Fibroblast of the aortic adventitia (primary cell): ENCODE results near the gene UCP3. TPM values are rescaled to one million over a fixed set of nuclear protein-coding genes. Genes with fewer than 3 reads are reported as not detected.

Source experiments
- DNase-seq: peaks from one replicate; pipeline ENCODE4 v3.0.0-alpha.2; 2010; ENCODE audit warnings: low read depth
- H3K4me3 ChIP-seq: 2 replicates; pipeline ENCODE4 v1.5.1; 2011; ENCODE audit warnings: low read depth, mild to moderate bottlenecking, control low read depth, low read length, moderate library complexity
- total RNA-seq: library from RNA; depleted of rRNA; stranded (reverse); fragments of >200 nt; gene quantifications from 2 replicates; pipeline ENCODE4 v1.2.3, GENCODE V29; 2012; ENCODE audit warnings: low replicate concordance
- TF ChIP-seq, protein P1 (sequence below): IDR thresholded peaks from 2 replicates; pipeline ENCODE4 v1.5.1; 2011; ENCODE audit warnings: mild to moderate bottlenecking, low read length, control low read depth, inconsistent platforms; ENCODE audit not compliant: insufficient read depth

Gene UCP3
- total RNA-seq, 1 donor = 0.54 TPM

DNA sequence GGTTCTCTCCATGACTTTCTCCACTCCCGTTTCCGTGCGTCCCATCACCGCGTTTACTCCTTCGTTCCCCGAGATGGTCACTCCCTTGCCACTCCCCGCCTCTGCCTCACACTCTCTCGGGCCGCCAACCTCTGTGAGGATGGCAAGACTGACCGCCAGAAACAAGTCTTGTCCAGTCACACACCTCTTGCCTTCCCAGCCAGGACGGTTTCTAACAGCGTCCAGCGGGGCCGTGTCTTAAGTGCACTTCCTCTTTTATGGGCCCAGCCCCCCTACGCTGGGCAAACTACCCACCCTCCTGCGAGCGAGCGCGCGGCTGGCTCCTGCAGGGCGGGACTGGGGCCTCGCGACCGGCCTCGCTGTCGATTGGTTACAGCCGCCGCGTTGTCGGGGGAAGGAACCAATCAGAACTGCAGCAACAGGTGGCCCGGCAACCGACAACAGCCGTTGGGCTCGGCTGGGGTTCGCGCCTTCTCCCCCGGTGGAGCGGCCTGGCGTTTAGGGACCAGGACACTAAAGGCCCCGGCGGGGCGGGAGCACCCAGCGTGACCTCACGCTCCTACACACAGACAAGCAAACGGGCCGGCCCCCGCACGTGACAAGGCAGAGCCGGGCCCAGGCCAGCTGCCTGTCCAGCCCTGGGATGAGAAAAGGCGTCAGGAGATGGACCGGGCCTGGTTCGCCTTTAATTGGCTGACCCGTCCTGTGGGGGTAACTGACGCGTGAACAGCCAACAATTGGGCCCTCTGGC is 25.7 kb downstream of the UCP3 start:
- DNase-seq = peak; percentile 74
- TF ChIP-seq, protein P1, sequence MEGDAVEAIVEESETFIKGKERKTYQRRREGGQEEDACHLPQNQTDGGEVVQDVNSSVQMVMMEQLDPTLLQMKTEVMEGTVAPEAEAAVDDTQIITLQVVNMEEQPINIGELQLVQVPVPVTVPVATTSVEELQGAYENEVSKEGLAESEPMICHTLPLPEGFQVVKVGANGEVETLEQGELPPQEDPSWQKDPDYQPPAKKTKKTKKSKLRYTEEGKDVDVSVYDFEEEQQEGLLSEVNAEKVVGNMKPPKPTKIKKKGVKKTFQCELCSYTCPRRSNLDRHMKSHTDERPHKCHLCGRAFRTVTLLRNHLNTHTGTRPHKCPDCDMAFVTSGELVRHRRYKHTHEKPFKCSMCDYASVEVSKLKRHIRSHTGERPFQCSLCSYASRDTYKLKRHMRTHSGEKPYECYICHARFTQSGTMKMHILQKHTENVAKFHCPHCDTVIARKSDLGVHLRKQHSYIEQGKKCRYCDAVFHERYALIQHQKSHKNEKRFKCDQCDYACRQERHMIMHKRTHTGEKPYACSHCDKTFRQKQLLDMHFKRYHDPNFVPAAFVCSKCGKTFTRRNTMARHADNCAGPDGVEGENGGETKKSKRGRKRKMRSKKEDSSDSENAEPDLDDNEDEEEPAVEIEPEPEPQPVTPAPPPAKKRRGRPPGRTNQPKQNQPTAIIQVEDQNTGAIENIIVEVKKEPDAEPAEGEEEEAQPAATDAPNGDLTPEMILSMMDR = no peak
- peak overlapping the region; percentile 71 for H3K4me3 ChIP-seq

DNA sequence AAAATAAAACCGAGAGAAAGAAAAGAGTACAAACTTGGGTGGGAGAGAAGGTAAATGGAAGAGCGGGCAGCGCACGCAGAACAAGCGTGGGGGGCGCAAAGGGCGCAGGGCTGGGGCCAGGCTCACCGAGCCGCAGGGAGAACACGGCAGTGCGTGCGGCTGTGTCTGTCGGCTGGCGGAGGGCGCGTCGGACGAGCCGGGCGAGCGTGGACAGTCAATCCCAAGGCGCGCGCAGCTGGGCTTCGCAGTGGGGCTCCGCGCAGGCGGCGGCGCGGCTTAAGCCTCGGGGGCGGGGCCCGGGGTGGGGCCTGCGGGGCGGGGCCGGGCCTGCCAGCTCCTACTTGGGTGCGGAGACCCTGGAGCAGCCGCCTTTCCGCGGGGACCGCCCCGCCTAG is 26.3 kb downstream of the UCP3 start, which contains the start of gene UCP2:
TSS of gene UCP2 (minus strand) at position 249 of the 395 bp plus-strand sequence. CDS start 4,465 bp downstream, outside the sequence.
- H3K4me3 ChIP-seq = peak within 1 kb of the TSS; percentile 71
- TF ChIP-seq, protein P1 = no peak
- DNase-seq = peak; percentile 41

DNA sequence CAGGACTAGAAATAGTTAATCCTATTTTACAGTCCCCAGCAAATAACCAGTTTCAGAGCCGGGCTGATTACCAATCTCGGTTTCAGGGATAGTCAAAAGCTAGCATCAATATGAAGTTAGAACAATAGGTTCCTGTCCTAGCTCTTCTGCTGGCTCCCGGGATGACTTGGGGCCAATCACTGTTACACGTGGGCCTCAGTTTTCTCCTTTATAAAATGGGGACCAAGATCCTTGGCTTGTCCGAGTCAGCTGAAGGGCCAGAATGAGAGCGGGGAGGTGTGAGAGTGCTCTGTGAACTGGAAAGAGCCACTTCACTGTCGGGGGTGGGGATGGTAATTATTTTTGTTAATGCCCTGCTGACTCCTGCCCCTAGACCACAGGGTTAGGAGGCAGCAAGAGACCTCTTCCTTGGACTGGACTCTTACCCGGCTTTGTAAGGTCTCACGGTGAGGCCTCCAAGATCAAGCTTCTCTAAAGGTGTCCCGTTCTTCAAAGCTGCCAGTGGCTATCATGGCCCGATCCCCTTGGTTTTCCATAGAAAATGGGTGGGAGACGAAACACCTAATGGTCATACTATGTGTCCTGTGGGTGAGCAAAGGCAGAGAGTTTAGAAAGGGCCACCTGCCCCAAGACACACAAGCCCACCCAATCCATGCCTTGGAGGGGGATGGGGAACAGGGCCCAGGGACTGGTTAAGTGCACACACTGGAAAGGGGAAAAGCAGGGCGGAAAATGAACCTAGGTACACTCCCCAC is 27.7 kb downstream of the UCP3 start:
- no peak overlapping the region for H3K4me3 ChIP-seq
- TF ChIP-seq, protein P1 = no peak
- DNase-seq = no peak

DNA sequence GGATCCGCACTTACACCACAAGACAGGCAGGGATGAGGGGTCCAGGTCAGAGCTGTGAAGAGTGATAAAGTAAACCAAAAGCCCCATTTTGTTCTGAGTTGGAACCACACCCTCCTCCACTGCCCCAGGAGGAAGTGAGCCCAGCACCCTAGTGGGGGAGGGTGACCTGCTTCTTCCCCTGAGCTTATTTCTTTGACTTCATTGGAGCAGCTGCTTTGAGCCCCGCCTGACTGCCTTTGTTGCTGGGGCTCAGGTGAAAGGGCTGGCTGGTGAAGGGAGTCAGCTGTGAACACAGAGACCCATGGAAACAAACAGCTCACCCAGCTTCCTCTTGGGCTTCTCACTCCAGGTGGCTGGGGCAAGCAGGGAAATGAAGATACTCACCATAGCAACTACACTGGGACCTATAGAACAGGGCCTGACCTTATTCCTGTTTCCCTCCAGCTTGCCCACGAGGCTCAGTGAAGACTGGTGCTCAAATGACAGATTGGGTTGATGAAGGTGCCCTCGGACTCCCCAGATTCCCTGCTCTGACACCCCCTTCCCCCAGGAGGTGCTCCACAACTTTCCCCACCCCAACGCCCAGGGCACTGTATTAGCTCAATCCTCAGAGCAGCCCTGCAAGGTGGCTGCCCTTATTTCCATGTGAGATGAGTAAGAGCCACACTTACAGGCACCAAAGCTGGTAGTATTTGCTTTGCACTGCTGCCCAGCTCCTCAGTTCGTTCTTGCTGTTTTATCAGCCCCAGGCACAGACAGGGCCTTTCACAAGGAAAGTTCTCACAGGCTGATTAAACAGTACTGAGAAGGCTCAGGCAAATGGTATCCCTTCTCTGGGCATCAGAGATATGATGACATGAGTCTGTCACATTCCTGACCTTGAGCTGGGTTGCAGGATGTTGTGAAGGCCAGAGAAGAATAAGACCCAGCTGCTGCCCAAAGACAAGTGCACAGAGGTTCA is 28.6 kb downstream of the UCP3 start:
- no peak for DNase-seq
- TF ChIP-seq, protein P1 = no peak

DNA sequence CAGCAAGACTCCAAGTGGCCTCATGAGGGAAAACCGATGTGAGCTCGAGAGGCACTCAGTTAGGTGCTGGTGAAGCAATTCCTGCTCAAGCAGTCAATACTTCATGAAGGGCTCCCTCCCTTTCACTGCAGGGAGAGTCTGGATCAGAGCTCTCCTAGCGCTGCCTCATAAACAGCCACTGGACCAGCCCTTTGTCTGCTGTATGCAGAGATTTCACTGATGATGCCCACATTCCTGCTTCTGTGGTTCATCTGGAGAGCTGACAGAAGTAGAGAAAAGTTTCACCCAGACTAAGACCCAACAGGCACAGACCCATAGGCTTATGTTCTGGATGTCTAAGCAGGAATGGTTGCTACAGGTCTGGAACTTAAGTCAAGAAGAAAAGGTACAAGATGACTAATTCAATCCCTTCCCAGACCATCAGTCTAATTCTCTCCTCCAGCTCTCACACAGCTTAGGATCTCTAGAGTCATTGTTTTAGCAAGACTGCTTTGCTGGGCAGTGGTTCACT is 30.3 kb downstream of the UCP3 start:
- TF ChIP-seq, protein P1 = no peak
- no peak overlapping the region for H3K4me3 ChIP-seq
- DNase-seq = peak; percentile 18

More for the DNA sequence above, 28.6 kb downstream of the UCP3 start:
- H3K4me3 ChIP-seq = no peak overlapping the region
